OCI-LY3 (cell line): ENCODE data around the gene ZFPL1.

ENCODE experiments used
- EZH2phosphoT487 ChIP-seq: fragments of 200-600 bp; shearing (Covaris generic); IDR thresholded peaks from 2 replicates; pipeline ENCODE4 v1.6.1; 2018; ENCODE audit warnings: antibody characterized with exemption, mixed run types, low read depth
- TF ChIP-seq, protein P1 (sequence below): fragments of 200-600, 300-600 bp; sonication (generic); IDR thresholded peaks from 2 replicates; pipeline ENCODE4 v1.5.1; 2014; ENCODE audit warnings: antibody characterized with exemption, low read length, low read depth

DNA sequence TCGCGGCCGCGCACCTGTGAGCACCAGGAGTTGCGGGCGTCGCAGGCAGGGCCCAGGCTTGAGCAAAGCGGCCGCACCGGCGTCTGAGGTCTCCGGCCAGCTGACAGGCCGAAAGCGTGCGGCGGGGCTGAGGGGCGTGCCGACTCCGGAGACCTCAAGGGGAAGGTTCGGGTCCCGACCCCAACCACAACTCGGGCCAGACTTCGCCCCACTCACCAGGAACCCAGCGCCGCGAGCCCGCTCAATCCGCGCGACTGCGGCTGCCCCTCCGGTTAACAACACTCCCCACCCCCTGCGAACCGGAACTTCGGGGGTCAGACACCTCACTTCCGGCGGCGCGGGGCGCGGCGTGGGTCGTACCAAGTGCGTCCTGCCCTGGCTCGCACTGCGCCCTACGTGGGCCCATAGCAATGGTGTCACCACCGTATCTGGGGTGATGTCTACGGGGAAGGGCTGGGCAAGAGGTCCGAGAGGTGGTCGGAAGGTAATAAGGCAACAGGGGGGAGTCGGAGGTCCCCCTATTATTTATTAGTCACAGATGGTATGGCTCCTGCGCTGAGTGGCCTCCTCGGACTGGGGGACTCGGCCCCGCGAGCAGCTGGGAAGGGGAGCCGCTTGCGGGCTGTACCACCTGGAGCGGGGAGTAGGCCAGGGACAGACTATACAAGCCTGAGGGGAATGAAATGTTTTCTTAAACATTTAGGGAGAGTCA, 50.4 kb downstream of the ZFPL1 start, which contains the start of gene SYVN1:
- TF ChIP-seq, protein P1, sequence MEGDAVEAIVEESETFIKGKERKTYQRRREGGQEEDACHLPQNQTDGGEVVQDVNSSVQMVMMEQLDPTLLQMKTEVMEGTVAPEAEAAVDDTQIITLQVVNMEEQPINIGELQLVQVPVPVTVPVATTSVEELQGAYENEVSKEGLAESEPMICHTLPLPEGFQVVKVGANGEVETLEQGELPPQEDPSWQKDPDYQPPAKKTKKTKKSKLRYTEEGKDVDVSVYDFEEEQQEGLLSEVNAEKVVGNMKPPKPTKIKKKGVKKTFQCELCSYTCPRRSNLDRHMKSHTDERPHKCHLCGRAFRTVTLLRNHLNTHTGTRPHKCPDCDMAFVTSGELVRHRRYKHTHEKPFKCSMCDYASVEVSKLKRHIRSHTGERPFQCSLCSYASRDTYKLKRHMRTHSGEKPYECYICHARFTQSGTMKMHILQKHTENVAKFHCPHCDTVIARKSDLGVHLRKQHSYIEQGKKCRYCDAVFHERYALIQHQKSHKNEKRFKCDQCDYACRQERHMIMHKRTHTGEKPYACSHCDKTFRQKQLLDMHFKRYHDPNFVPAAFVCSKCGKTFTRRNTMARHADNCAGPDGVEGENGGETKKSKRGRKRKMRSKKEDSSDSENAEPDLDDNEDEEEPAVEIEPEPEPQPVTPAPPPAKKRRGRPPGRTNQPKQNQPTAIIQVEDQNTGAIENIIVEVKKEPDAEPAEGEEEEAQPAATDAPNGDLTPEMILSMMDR = no peak
- no peak for TF ChIP-seq EZH2phosphoT487
